Measurements from ENCODE around the gene CATSPERZ. TPM values are rescaled to one million over a fixed set of nuclear protein-coding genes. Genes with fewer than 3 reads are reported as not detected.

CATSPERZ gene
- total and polyA plus RNA-seq, 9 of the 15 experiments (the other 6 are each of a cell fraction or from before 2014, with no cell fraction given): 0.86 to 8.5 (median 3.5) TPM

- Histone ChIP-seq H3K9me3 (replicated peaks; ENCODE audit: control insufficient read depth, insufficient read depth, low read depth, low read length) (no peaks in the 10 kb centered on the region), H4K20me1 (replicated peaks; ENCODE audit: control insufficient read depth, insufficient read depth, low read length) (no peaks in the 10 kb centered on the region), H3K36me3 (ENCODE audit: control insufficient read depth, insufficient read depth, low read length) (peaks cover 4% of the 10 kb centered on the region; the same call in 1 of the 3 replicates), H3K4me2 (ENCODE audit: insufficient read depth, low read length) (peak within 1 kb of the TSS; percentile 80), H3K4me3 (peak within 1 kb of the TSS; percentile 91), H3K9me1 (ENCODE audit: control insufficient read depth, insufficient read depth, low read length) (no peaks in the 10 kb centered on the region), H2AFZ (ENCODE audit: low read depth, low read length) (peak within 1 kb of the TSS; percentile 93), H3K4me1 (replicated peaks in 1 of 2; ENCODE audit: control insufficient read depth in 2 of 2, insufficient read depth in 2 of 2, low read length in 2 of 2) (peaks cover 7 to 43% of the 10 kb centered on the region in 2 experiments; a peak in 4 of 5 replicates), H3K27ac (ENCODE audit: extremely low read depth, low read depth, low read length) (peak within 1 kb of the TSS; percentile 79), H3K9ac (ENCODE audit: insufficient read depth in 1 of 2, low read depth in 2 of 2, low read length in 2 of 2) (peak within 1 kb of the TSS; percentile 69 to 95), H3K27me3 (ENCODE audit: control insufficient read depth in 2 of 2, insufficient read depth in 2 of 2, low read length in 2 of 2) (no peaks in the 10 kb centered on the region), H3K79me2 (ENCODE audit: control insufficient read depth, insufficient read depth, low read length) (peaks cover 12% of the 10 kb centered on the region; the same call in 1 of the 3 replicates)
- TSS peak; percentile 69 for BruUV-seq (replicated peaks)
- in situ Hi-C loops (cut with MboI): no loop called here
- CTCF ChIA-PET (ENCODE audit: low intra/inter-chr PET ratio): interaction anchor here (0.8 kb wide), 1 partner anchor 13 kb away, joined by 3 read pairs; no protein-coding TSS in a partner anchor
- 21% methylated on average over 17 of the region's 44 CpGs for WGBS (ENCODE audit: insufficient coverage, low coverage, missing lambda C conversion rate)
- intact Hi-C loops (cut with micrococcal nuclease): no loop called here
- FAIRE-seq: peak; percentile 98
- ATAC-seq: peak; percentile 96
- DNase-seq (ENCODE audit: extremely low read depth in 1 of 4, low spot score in 3 of 4): peak; percentile 97 to 99 (median 98)
- POLR2A ChIA-PET: interaction anchor here (0.5 to 5.1 kb wide), 10 partner anchors 10 to 188 kb away, joined by 3 to 54 read pairs (median 4); partner anchors contain the start of genes ESRRA, FERMT3 and STIP1
- TF ChIP-seq, protein P1, sequence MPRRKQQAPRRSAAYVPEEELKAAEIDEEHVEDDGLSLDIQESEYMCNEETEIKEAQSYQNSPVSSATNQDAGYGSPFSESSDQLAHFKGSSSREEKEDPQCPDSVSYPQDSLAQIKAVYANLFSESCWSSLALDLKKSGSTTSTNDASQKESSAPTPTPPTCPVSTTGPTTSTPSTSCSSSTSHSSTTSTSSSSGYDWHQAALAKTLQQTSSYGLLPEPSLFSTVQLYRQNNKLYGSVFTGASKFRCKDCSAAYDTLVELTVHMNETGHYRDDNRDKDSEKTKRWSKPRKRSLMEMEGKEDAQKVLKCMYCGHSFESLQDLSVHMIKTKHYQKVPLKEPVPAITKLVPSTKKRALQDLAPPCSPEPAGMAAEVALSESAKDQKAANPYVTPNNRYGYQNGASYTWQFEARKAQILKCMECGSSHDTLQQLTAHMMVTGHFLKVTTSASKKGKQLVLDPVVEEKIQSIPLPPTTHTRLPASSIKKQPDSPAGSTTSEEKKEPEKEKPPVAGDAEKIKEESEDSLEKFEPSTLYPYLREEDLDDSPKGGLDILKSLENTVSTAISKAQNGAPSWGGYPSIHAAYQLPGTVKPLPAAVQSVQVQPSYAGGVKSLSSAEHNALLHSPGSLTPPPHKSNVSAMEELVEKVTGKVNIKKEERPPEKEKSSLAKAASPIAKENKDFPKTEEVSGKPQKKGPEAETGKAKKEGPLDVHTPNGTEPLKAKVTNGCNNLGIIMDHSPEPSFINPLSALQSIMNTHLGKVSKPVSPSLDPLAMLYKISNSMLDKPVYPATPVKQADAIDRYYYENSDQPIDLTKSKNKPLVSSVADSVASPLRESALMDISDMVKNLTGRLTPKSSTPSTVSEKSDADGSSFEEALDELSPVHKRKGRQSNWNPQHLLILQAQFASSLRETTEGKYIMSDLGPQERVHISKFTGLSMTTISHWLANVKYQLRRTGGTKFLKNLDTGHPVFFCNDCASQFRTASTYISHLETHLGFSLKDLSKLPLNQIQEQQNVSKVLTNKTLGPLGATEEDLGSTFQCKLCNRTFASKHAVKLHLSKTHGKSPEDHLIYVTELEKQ (CRISPR knock-in tag; IDR thresholded peaks at IDR 0.05): no peak
- TF ChIP-seq ZNF586 (CRISPR knock-in tag; conservative IDR thresholded peaks at IDR 0.05) (no peak), CC2D1A (IDR thresholded peaks at IDR 0.05) (0 out of 2 replicates have a peak, but pooled peaks have one; percentile 12), TCF7L2 (IDR thresholded peaks at IDR 0.05; ENCODE audit: low read depth, low read length) (no peak), NFYB (IDR thresholded peaks at IDR 0.05; ENCODE audit: extremely low read depth, insufficient read length) (peak; percentile 32), ZBTB40 (IDR thresholded peaks at IDR 0.05) (peak; percentile 63), ZBTB40 (CRISPR knock-in tag; IDR thresholded peaks at IDR 0.05) (no peak), POLR2AphosphoS2 (IDR thresholded peaks at IDR 0.05; ENCODE audit: low read length) (0 out of 2 replicates have a peak, but pooled peaks have one; percentile 5)
Observed at GRCh38 chr11:64284048-64284961, 15.9 kb upstream of the CATSPERZ start, which contains the start of gene BAD. Gene BAD (minus strand): TSS chr11:64284665. CDS start chr11:64284368, 297 bp downstream.
